HL-60 (cell line): ENCODE results near the gene COMMD3.
A peak's percentile ranks its signal among the peaks of the same experiment; 100 is the strongest.

ENCODE experiments used
- DNase-seq, 2 experiments: peaks; one replicate each; pipeline ENCODE4 v3.0.0-alpha.2; 2010 to 2020; ENCODE audit warnings: low read depth in 1 of 2, low spot score in 1 of 2
- H3K27ac ChIP-seq: fragments of 250-450 bp; sonication (Bioruptor Pico); replicated peaks from 2 replicates; pipeline ENCODE4 v1.5.1; 2020; ENCODE audit warnings: mild to moderate bottlenecking, moderate library complexity
- H3K27me3 ChIP-seq: fragments of 250-450 bp; sonication (Bioruptor Pico); 2 replicates; pipeline ENCODE4 v1.5.1; 2021; ENCODE audit warnings: mild to moderate bottlenecking, moderate library complexity; ENCODE audit not compliant: insufficient read depth, poor library complexity, severe bottlenecking
- H3K4me3 ChIP-seq: replicated peaks from 2 replicates; pipeline ENCODE4 v1.5.1; 2011; ENCODE audit warnings: mild to moderate bottlenecking, control low read depth, low read length; ENCODE audit not compliant: insufficient read depth
- GABPA ChIP-seq: IDR thresholded peaks from 2 replicates; pipeline ENCODE4 v1.6.1; 2012; ENCODE audit warnings: low read depth
- POLR2AphosphoS5 ChIP-seq: IDR thresholded peaks from 2 replicates; pipeline ENCODE4 v1.6.1; 2012; ENCODE audit warnings: low read depth
- REST ChIP-seq: IDR thresholded peaks from 2 replicates; pipeline ENCODE4 v1.6.1; 2012; ENCODE audit warnings: low read depth; ENCODE audit not compliant: insufficient replicate concordance
- SPI1 ChIP-seq: IDR thresholded peaks from 2 replicates; pipeline ENCODE4 v1.6.1; 2012; ENCODE audit warnings: low read depth, mild to moderate bottlenecking, borderline replicate concordance
- TF ChIP-seq, protein P1 (sequence below): IDR thresholded peaks from one replicate; pipeline ENCODE4 v1.5.1; 2011; ENCODE audit warnings: low read length, control low read depth, inconsistent platforms; ENCODE audit not compliant: insufficient read depth

Gene COMMD3

DNA sequence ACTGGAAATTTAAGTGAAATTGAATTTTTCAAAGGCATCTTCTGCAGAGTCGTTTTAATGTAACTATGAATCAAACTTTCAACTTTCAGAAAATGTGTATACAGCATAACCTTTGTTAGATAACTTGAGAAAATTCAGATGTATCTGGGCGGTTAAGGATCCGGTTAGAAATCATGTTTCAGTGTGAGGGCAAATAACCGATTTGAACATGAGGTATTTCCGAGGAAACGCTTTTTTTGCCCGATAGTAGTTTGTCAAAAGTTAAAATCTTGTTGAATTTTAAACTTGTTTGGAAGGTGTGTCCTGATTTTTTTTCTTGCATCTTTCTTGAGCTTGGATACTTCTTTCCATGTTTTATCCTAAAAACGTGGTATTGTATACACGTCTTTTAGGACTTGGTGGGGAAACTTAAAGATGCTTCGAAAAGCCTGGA is 3.4 kb downstream of the COMMD3 start:
- Histone ChIP-seq H3K27ac (no peak overlapping the region), H3K27me3 (peaks cover 5% of the 10 kb centered on the region), H3K4me3 (no peak overlapping the region)
- no peak for DNase-seq
- TF ChIP-seq POLR2AphosphoS5 (no peak), SPI1 (no peak), GABPA (no peak), REST (no peak)
- TF ChIP-seq, protein P1, sequence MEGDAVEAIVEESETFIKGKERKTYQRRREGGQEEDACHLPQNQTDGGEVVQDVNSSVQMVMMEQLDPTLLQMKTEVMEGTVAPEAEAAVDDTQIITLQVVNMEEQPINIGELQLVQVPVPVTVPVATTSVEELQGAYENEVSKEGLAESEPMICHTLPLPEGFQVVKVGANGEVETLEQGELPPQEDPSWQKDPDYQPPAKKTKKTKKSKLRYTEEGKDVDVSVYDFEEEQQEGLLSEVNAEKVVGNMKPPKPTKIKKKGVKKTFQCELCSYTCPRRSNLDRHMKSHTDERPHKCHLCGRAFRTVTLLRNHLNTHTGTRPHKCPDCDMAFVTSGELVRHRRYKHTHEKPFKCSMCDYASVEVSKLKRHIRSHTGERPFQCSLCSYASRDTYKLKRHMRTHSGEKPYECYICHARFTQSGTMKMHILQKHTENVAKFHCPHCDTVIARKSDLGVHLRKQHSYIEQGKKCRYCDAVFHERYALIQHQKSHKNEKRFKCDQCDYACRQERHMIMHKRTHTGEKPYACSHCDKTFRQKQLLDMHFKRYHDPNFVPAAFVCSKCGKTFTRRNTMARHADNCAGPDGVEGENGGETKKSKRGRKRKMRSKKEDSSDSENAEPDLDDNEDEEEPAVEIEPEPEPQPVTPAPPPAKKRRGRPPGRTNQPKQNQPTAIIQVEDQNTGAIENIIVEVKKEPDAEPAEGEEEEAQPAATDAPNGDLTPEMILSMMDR: no peak

GRCh38 chr10:22319980-22320558 is 3.9 kb downstream of the COMMD3 start:
- Histone ChIP-seq H3K27ac (peak overlapping the region; percentile 57), H3K4me3 (peak overlapping the region; percentile 20), H3K27me3 (peaks cover 5% of the 10 kb centered on the region)
- no peak for TF ChIP-seq SPI1
- TF ChIP-seq, protein P1: no peak
- no peak for DNase-seq

DNA sequence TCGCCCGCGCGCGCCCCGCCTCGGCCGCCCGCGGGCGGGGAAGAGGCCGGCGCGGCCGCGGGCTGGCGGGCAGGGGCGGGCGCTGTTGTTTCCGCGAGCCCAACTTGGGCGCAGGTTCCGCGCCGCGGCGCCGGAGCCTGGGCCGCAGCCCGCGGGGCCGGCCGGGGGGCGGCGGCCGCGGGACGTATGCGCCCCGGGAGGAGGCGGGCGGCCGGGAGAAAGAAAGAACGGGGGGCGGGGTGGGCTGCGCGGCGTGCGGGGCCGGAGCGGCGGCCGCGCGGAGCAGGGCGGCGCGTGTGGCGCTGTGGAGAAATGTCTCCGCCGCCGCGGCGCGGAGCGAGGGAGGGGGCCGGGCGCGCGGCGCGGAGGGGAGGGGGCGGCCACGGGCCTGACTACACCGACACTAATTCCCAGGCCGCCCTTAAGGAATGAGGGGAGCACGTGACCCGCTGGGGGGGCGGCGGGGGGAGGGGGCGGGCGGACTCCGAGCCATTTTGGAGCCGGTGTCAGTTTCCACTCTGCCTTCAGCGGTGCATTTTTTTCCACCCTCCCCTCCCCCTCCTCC is 4.5 kb downstream of the COMMD3 start, which contains the start of gene BMI1:
BMI1 (plus strand) TSS at position 509 of the 565 bp plus-strand sequence. CDS start 5,351 bp downstream, outside the sequence.
- peak in 1 of 2 experiments; percentile 45 for DNase-seq
- Histone ChIP-seq H3K4me3 (peak within 1 kb of the TSS; percentile 50), H3K27ac (peak within 1 kb of the TSS; percentile 80), H3K27me3 (peaks cover 5% of the 10 kb centered on the region)
- TF ChIP-seq, protein P1: no peak
- TF ChIP-seq GABPA: no peak
- TF ChIP-seq REST: no peak
- no peak for TF ChIP-seq SPI1
- TF ChIP-seq POLR2AphosphoS5: no peak
